ENCODE measurements around the gene CRTAC1. TPM values are rescaled to one million over a fixed set of nuclear protein-coding genes. Genes with fewer than 3 reads are reported as not detected.
A peak's percentile ranks its signal among the peaks of the same experiment; 100 is the strongest.

Gene CRTAC1
- total RNA-seq, 1 experiment from 2014 or later, result 0.20 TPM

- Histone ChIP-seq H3K79me2 (ENCODE audit: insufficient read depth, low read length) (no peaks in the 10 kb centered on the region), H3K27ac (ENCODE audit: low read depth, low read length) (peak overlapping the region; percentile 42), H2AFZ (ENCODE audit: low read depth, low read length, poor library complexity, severe bottlenecking) (no peak overlapping the region), H3K9ac (ENCODE audit: low read length) (no peak overlapping the region), H3K9me2 (ENCODE audit: insufficient read depth) (no peaks in the 10 kb centered on the region), H3K4me3 (replicated peaks in 1 of 2; ENCODE audit: low read depth in 1 of 2, low read length in 2 of 2) (no peak overlapping the region), H3K4me1 (ENCODE audit: control insufficient read depth in 1 of 2, insufficient read depth in 2 of 2, low read length in 2 of 2) (peaks cover 27 to 48% of the 10 kb centered on the region in 2 experiments), H3K4me2 (ENCODE audit: low read length) (peak overlapping the region; percentile 79), H3K36me3 (ENCODE audit: control insufficient read depth in 1 of 2, insufficient read depth in 2 of 2, low read length in 2 of 2) (no peaks in the 10 kb centered on the region), H3K9me3 (ENCODE audit: control insufficient read depth in 1 of 2, insufficient read depth in 1 of 2, low read depth in 1 of 2, low read length in 2 of 2) (no peaks in the 10 kb centered on the region), H4K20me1 (ENCODE audit: insufficient read depth) (no peaks in the 10 kb centered on the region), H3K27me3 (ENCODE audit: insufficient read depth, low read length) (no peaks in the 10 kb centered on the region)
- TF ChIP-seq MAX (IDR thresholded peaks at IDR 0.05) (no peak), REST (IDR thresholded peaks at IDR 0.05; ENCODE audit: low read depth) (no peak), ZNF274 (IDR thresholded peaks at IDR 0.05; ENCODE audit: low read depth, low read length) (no peak), JUND (IDR thresholded peaks at IDR 0.05) (no peak), RAD21 (IDR thresholded peaks at IDR 0.05; ENCODE audit: low read depth) (no peak), EGR1 (IDR thresholded peaks at IDR 0.05; ENCODE audit: low read depth) (no peak), CEBPB (IDR thresholded peaks at IDR 0.05; ENCODE audit: low read depth) (no peak), ATF3 (IDR thresholded peaks at IDR 0.05) (no peak), FOSL1 (IDR thresholded peaks at IDR 0.05; ENCODE audit: low read depth) (no peak)
- RAD21 ChIA-PET (ENCODE audit: low non-redundant PET in 1 of 2, low total read pairs in 2 of 2, uncharacterized antibody in 2 of 2, unreplicated experiment in 2 of 2), result interaction anchor here in 1 of 2 experiments (0.6 kb wide), 1 partner anchor 150 kb away, joined by 3 read pairs; no protein-coding TSS in a partner anchor
- no peak for DNase-seq (ENCODE audit: low read depth, low spot score)
- intact Hi-C loops (cut with micrococcal nuclease), result no loop called here
- CTCF ChIA-PET, result interaction anchor here (1.2 to 1.6 kb wide), 4 partner anchors 10 to 187 kb away, joined by 3 to 4 read pairs (median 4); no protein-coding TSS in a partner anchor
- no peak for ATAC-seq
- no TSS peak for BruUV-seq (replicated peaks)
- POLR2A ChIA-PET, result interaction anchor here (0.7 to 1.9 kb wide), 4 partner anchors 9 to 27 kb away, joined by 3 to 6 read pairs (median 4); no protein-coding TSS in a partner anchor
These were observed 142.3 kb downstream of the CRTAC1 start for GRCh38 chr10:97888134-97888533.

Measured in HCT116 (cell line).